ENCODE data around the gene LILRB4. TPM values are rescaled to one million over a fixed set of nuclear protein-coding genes. Genes with fewer than 3 reads are reported as not detected.
"Not testable (repeated sequence)": the region's sequence is repeated elsewhere in the genome, so short reads cannot be mapped to it uniquely, and the experiment has no call there.

Gene LILRB4
- total RNA-seq, 1 experiment from 2014 or later: not detected

- H3K9me2 ChIP-seq (ENCODE audit: insufficient read depth); BruUV-seq (replicated peaks); DNase-seq (ENCODE audit: low read depth, low spot score); ATAC-seq; CTCF ChIA-PET; RAD21 ChIA-PET (ENCODE audit: low non-redundant PET in 1 of 2, low total read pairs in 2 of 2, uncharacterized antibody in 2 of 2, unreplicated experiment in 2 of 2); POLR2A ChIA-PET; H3K79me2 ChIP-seq (ENCODE audit: insufficient read depth, low read length); intact Hi-C loops (cut with micrococcal nuclease); H3K4me2 ChIP-seq (ENCODE audit: low read length); H3K27ac ChIP-seq (ENCODE audit: low read depth, low read length); H3K9me3 ChIP-seq (ENCODE audit: control insufficient read depth in 1 of 2, insufficient read depth in 1 of 2, low read depth in 1 of 2, low read length in 2 of 2); H3K9ac ChIP-seq (ENCODE audit: low read length); H3K4me1 ChIP-seq (ENCODE audit: control insufficient read depth in 1 of 2, insufficient read depth in 2 of 2, low read length in 2 of 2); H3K36me3 ChIP-seq (ENCODE audit: control insufficient read depth in 1 of 2, insufficient read depth in 2 of 2, low read length in 2 of 2); H3K4me3 ChIP-seq (replicated peaks in 1 of 2; ENCODE audit: low read depth in 1 of 2, low read length in 2 of 2); H4K20me1 ChIP-seq (ENCODE audit: insufficient read depth); H2AFZ ChIP-seq (ENCODE audit: low read depth, low read length, poor library complexity, severe bottlenecking): not testable (repeated sequence)
- peaks cover 14% of the 10 kb centered on the region; the same call in 1 of the 2 replicates for H3K27me3 ChIP-seq (ENCODE audit: insufficient read depth, low read length)
Observed at GRCh38 chr19:54681596-54681995, 18.8 kb downstream of the LILRB4 start.

GRCh38 chr19:54682306-54682856 lies 19.6 kb downstream of the LILRB4 start:
- Histone ChIP-seq H2AFZ (ENCODE audit: low read depth, low read length, poor library complexity, severe bottlenecking) (no peak overlapping the region), H3K4me1 (ENCODE audit: control insufficient read depth in 1 of 2, insufficient read depth in 2 of 2, low read length in 2 of 2) (no peaks in the 10 kb centered on the region), H4K20me1 (ENCODE audit: insufficient read depth) (no peaks in the 10 kb centered on the region), H3K9ac (ENCODE audit: low read length) (no peak overlapping the region), H3K27ac (ENCODE audit: low read depth, low read length) (no peak overlapping the region), H3K4me3 (replicated peaks in 1 of 2; ENCODE audit: low read depth in 1 of 2, low read length in 2 of 2) (no peak overlapping the region), H3K9me3 (ENCODE audit: control insufficient read depth in 1 of 2, insufficient read depth in 1 of 2, low read depth in 1 of 2, low read length in 2 of 2) (no peaks in the 10 kb centered on the region), H3K36me3 (ENCODE audit: control insufficient read depth in 1 of 2, insufficient read depth in 2 of 2, low read length in 2 of 2) (no peaks in the 10 kb centered on the region), H3K4me2 (ENCODE audit: low read length) (no peak overlapping the region), H3K27me3 (ENCODE audit: insufficient read depth, low read length) (peaks cover 16% of the 10 kb centered on the region), H3K79me2 (ENCODE audit: insufficient read depth, low read length) (no peaks in the 10 kb centered on the region), H3K9me2 (ENCODE audit: insufficient read depth) (no peaks in the 10 kb centered on the region)
- ChIA-PET CTCF (interaction anchor here (2.9 kb wide), 1 partner anchor 9 kb away, joined by 20 read pairs; no protein-coding TSS in a partner anchor), POLR2A (no interaction called here), RAD21 (ENCODE audit: low non-redundant PET in 1 of 2, low total read pairs in 2 of 2, uncharacterized antibody in 2 of 2, unreplicated experiment in 2 of 2) (no interaction called here)
- no TSS peak for BruUV-seq (replicated peaks)
- DNase-seq (ENCODE audit: low read depth, low spot score) (no peak), ATAC-seq (no peak)
- intact Hi-C loops (cut with micrococcal nuclease): no loop called here
- no peak for TF ChIP-seq ZNF274 (IDR thresholded peaks at IDR 0.05; ENCODE audit: low read depth, low read length)
- TF ChIP-seq ELF1 (IDR thresholded peaks at IDR 0.05; ENCODE audit: borderline replicate concordance, low read depth): no peak
- no peak for TF ChIP-seq EZH2phosphoT487 (IDR thresholded peaks at IDR 0.05; ENCODE audit: borderline replicate concordance)
- TF ChIP-seq POLR2AphosphoS5 (IDR thresholded peaks at IDR 0.05; ENCODE audit: low read depth, low read length): no peak
- no peak for TF ChIP-seq CTCF (IDR thresholded peaks at IDR 0.05 in 2 of 3, conservative IDR thresholded peaks at IDR 0.05 in 1 of 3; ENCODE audit: borderline replicate concordance in 1 of 3, insufficient read depth in 1 of 3, low read depth in 2 of 3, low read length in 2 of 3)
- no peak for TF ChIP-seq SP1 (IDR thresholded peaks at IDR 0.05; ENCODE audit: low read depth)
- no peak for TF ChIP-seq CEBPB (IDR thresholded peaks at IDR 0.05; ENCODE audit: low read depth)
- no peak for TF ChIP-seq MAX (IDR thresholded peaks at IDR 0.05)
- no peak for TF ChIP-seq POLR2A (IDR thresholded peaks at IDR 0.05; ENCODE audit: borderline replicate concordance, extremely low read depth, insufficient read depth, insufficient read length)
- TF ChIP-seq CBX3 (IDR thresholded peaks at IDR 0.05; ENCODE audit: low read depth): no peak

Measured in HCT116 (cell line).